Fibroblast of skin of back (primary cell): Measurements from ENCODE around the gene LTN1.
A peak's percentile ranks its signal among the peaks of the same experiment; 100 is the strongest.

Source experiments
- DNase-seq: peaks from one replicate; pipeline ENCODE4 v3.0.0-alpha.2; 2013

Gene LTN1

GRCh38 chr21:28923439-28923975 lies 69.2 kb downstream of the LTN1 start:
- DNase-seq = no peak

GRCh38 chr21:28922368-28922767 lies 70.3 kb downstream of the LTN1 start:
- DNase-seq = no peak

DNA sequence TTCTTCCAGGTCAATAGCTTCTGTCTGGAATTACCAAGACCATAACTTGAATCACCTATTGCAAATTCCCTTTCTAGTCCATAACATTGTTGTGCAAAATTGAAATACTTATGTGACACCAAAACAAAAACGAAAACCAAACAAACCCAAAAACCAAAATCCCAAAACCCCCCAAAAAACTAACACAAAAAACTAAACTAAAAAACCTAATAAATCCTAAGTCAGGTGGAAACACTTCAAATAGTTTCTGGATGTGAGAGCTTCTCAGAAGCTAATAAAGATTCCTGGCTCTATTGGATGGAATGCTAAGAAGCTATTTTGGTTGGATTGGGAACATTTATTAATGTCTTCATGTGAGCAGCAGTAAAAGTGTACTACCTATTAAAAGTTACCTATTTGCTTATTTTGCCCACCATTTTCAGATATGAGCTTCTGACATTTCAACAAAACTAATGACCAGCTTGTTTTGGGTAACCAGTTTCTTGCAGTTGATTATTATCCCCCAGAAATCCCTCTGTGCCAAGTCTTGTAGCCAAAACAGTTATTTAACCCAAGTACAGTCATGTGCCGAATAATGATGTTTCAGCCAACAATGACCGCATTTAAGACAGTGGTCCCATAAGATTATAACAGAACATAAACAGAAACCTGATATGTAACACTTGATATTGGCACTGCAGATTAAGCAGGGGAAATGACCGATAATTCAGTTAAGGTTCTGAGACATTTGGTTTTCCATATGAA lies 76.4 kb downstream of the LTN1 start:
- DNase-seq = no peak

GRCh38 chr21:28913071-28913470 lies 79.6 kb downstream of the LTN1 start:
- no peak for DNase-seq

- no peak for DNase-seq
These were observed 82.3 kb downstream of the LTN1 start for GRCh38 chr21:28910280-28910887.

GRCh38 chr21:28908351-28908750 lies 84.3 kb downstream of the LTN1 start:
- DNase-seq = no peak

- DNase-seq = no peak
These were observed 85.8 kb downstream of the LTN1 start for GRCh38 chr21:28906841-28907240.

GRCh38 chr21:28906236-28906635 lies 86.4 kb downstream of the LTN1 start:
- no peak for DNase-seq

DNA sequence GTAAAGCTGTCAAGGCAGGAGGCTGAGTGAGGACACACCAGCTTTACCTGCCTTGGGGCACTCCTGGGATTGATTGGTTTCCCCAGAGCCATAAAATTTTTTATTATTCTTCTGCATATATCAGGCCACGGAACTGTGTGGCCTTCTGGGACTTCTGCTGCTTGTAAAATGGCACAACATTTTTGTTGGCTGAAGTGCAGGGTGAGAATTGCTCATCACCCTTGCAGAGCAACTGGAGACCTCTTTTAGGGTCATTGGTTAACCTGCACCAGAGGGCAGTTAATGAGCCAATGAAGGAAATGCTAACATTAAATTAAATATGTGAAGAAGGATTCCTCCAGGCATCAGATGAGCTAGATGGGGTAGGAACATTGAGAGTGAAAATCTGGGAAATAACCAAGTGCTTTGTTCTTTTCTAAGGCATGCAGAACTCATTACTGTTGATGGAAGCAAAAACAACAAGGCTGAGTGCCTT lies 87.7 kb downstream of the LTN1 start:
- no peak for DNase-seq

DNA sequence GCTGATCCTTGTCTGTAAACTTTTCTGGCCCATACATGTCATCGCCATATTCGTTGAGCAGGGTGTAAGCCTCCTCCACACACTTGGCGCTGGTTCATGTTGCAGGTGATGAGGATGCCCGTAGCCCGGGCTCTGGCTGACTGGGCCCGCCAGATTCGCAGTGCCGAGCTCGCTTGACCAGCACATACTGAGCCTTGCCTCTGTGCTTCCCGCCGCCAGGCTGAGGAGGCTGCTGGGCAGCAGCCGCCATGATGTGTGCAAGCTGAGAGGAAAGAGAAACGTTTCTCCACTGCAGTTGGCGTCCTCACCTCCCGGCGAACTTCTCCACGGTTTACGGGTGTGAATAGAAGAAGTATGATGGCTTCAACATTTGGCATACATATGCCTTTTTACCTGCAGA lies 89.2 kb downstream of the LTN1 start:
- no peak for DNase-seq

DNA sequence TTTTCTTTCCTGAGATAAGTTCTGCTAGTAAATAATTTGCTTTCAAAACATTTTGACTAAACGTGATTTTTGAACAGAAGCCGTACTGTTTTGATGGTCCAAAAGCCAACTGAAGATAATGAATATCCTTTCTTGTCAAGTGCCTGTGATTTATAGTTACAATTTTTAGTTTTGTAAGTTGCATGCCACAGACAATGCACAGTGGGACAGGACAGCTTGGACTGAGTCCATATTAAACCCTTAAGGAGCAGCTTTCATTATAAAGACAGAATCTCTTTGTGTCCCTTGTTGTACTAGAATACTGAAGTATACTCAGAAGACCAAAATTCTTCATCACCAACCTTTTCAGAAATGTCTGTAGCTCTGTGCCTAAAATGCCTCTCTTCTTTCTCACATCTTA lies 92.2 kb downstream of the LTN1 start:
- no peak for DNase-seq

GRCh38 chr21:28899744-28900143 lies 92.9 kb downstream of the LTN1 start:
- DNase-seq = peak; percentile 51

DNA sequence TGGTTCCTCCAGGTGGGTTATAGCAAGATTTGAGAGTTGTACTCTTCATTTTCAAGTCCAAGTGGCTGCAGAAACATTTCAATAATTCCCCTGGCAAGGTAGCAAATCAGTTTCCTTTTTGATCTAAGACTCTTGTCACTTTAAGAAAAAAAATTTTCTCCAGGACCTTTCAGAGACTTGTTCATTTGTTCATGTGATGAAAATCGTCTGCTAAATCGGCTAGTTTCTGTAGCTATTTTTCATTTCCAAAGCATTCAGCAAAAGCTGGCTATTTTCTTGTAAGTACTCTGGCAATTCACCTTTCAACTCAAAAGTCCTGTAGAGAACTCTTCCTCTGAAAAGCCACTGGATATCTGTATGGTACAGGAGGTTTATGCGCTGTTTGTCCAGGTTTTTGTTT lies 93.5 kb downstream of the LTN1 start:
- no peak for DNase-seq

- no peak for DNase-seq
These were observed 99.0 kb downstream of the LTN1 start for GRCh38 chr21:28893687-28894086.

GRCh38 chr21:28892199-28893111 lies 100.2 kb downstream of the LTN1 start:
- DNase-seq = no peak

- DNase-seq = no peak
These were observed 106.9 kb downstream of the LTN1 start for GRCh38 chr21:28885853-28886177.

- peak; percentile 89 for DNase-seq
These were observed 107.5 kb downstream of the LTN1 start for GRCh38 chr21:28884976-28885852.

GRCh38 chr21:28884481-28884880 lies 108.2 kb downstream of the LTN1 start:
- no peak for DNase-seq

DNA sequence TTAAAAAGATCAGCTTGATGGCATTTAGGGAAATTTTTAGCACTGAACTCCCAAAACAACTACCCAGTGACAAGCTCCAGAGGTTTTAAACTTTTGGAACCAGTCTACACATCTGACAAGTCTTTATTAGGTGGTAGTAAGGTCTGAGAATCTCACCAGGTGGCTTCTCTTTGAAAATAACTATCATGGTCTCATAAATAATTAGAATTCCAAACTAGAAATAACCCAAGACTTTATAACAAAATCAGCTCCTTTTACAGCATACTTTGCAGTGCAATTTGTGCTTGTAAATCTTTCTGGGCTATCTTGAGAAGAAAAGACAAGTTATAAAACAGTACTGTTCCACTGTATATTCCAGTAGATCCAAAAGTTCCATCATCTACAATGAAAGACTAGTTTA lies 108.7 kb downstream of the LTN1 start:
- no peak for DNase-seq

GRCh38 chr21:28882345-28882744 lies 110.3 kb downstream of the LTN1 start:
- DNase-seq = no peak
